Measurements from ENCODE around the gene MX1.
A peak's percentile ranks its signal among the peaks of the same experiment; 100 is the strongest.

The MX1 gene, protein sequence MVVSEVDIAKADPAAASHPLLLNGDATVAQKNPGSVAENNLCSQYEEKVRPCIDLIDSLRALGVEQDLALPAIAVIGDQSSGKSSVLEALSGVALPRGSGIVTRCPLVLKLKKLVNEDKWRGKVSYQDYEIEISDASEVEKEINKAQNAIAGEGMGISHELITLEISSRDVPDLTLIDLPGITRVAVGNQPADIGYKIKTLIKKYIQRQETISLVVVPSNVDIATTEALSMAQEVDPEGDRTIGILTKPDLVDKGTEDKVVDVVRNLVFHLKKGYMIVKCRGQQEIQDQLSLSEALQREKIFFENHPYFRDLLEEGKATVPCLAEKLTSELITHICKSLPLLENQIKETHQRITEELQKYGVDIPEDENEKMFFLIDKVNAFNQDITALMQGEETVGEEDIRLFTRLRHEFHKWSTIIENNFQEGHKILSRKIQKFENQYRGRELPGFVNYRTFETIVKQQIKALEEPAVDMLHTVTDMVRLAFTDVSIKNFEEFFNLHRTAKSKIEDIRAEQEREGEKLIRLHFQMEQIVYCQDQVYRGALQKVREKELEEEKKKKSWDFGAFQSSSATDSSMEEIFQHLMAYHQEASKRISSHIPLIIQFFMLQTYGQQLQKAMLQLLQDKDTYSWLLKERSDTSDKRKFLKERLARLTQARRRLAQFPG

GRCh38 chr21:41425954-41426675, at the start of gene MX1:
MX1 (plus strand) TSS chr21:41426239; CDS start chr21:41432071, 5,832 bp downstream.
- peak; percentile 63 for DNase-seq

GRCh38 chr21:41377715-41378114, 48.3 kb upstream of the MX1 start:
- DNase-seq: no peak

DNA sequence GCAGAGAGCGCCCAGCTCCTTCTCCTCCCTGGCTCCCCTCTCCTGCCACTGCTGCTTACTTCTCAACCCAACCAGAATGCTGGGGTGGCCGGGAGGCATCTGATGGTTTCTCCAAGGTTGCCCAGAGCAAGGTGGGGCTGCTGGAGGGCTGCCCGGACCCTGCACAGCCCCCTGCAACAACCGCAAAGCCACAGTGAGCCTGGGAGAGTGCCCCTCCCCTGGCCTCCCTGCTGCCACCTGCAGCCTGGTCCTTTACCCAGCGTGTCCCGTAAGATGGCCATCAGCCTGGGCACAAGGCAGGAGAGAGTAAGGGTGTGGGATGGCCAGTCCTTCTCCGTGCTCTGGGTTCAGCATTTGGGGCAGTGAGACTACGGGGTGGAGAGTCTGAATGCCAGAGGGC, 47.2 kb upstream of the MX1 start:
- no peak for DNase-seq

- no peak for DNase-seq
Observed at GRCh38 chr21:41379901-41380300, 46.1 kb upstream of the MX1 start.

DNA sequence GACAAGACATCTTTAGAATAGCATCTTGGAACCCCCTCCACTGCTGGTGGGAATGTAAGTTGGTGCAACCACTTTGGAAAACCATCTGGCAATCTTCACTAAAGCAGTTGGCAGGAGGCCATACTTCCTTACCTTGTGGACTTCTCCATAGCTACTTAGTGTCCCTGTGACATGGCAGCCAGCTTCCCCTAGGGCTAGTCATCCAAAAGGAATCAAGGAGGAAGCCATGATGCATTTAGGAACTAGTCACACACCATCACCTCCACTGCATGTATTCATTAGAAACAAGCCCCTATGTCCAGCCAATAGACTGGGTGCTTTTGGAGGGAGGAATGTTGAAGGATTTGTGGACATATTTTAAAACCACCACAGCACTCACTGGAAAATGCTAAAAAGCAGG, 44.3 kb upstream of the MX1 start:
- no peak for DNase-seq

GRCh38 chr21:41387042-41387819, 38.8 kb upstream of the MX1 start:
- DNase-seq: no peak

- no peak for DNase-seq
Observed at GRCh38 chr21:41387824-41388223, 38.2 kb upstream of the MX1 start.

DNA sequence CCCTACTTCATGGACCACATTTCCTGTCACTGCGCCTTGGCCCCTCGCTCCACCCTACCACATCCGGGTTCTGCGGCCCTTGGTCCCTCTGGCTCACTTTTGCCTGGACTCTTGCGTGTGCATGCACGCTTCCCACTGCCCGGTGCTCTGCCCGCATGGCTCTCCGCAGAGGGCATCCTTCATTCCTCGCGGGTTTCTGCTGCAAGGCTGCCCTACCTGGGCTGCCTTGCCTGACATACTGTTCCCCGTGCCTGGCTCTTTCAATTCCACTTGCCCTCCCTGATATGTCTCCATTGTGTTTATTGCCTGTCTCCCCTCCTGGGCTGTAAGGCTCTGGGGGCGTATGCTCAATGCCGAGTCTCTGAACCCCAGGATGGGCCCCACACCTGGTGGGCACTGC, 37.8 kb upstream of the MX1 start:
- DNase-seq: no peak

DNA sequence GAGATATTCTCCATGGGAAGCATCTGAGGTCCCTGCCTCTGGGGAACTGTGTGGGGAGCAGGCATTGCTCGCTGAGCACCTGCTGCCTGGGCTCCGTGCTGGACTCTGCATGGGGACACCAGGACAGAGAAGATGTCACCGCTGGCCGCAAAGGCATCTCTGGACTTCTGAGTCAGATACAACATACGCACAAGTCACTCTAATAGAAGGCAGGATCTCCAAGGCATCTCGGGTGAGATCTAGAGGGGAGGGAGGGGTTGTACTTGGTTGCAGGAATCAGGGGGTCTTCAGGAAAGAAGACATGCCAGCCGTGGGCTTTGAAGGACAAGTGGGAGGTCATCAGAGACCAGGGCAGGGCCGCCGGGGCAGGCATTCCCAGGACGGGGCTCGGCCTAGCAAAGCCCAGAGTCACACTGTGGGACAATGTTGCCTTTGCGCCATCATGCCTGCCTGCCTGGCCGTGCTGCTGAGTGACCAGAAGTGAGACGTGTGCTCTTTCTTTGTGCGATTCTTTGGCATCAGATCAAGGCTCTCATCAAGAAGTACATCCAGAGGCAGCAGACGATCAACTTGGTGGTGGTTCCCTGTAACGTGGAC, 35.9 kb upstream of the MX1 start:
- no peak for DNase-seq

GRCh38 chr21:41393876-41394465, 32.1 kb upstream of the MX1 start:
- no peak for DNase-seq

DNA sequence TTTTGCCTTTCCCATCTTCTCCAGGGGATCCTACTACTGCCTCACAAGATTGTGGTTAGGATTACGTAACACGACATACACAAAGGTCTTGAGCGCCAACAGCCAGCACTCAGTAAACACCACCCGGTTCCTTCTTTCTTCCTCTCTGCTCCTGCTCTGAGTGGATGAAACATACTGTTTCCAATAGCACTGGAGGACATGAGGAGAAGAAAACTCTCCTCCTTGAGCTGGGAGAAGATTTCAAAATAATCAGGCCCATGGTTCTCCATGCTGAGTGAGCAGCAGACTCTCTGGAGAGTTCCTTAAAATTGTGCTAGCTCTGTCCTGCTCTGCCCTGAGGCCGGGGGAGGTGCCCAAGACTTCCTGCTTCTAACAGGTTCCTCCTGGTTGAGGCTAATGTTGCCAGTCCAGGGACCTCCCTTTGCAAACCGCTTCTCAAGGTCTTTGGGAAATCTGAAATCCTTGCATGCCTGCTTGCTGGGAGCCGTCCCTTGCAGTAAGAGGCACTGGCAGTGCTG, 29.4 kb upstream of the MX1 start:
- DNase-seq: peak; percentile 75

GRCh38 chr21:41397471-41397891, 28.6 kb upstream of the MX1 start:
- DNase-seq: no peak

DNA sequence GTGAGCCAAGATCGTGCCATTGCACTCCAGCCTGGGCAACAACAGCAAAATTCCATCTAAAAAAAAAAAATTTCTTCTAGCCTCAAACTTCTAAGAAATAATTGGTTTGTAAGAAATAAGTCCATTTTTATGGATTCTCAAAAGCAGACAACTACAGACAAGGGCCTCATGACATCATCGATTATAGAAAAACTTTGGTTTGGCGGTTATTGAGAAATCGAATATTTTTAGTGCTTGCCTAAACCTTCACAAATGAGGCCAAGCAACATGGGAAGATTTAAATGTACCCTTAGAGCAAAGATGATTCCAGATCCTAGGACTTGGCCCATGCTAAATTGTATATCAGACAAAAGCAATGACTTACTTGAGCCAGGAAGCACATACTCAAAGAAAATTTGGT, 27.8 kb upstream of the MX1 start:
- no peak for DNase-seq

- no peak for DNase-seq
Observed at GRCh38 chr21:41398831-41399230, 27.2 kb upstream of the MX1 start.

GRCh38 chr21:41399246-41399800, 26.7 kb upstream of the MX1 start:
- no peak for DNase-seq

DNA sequence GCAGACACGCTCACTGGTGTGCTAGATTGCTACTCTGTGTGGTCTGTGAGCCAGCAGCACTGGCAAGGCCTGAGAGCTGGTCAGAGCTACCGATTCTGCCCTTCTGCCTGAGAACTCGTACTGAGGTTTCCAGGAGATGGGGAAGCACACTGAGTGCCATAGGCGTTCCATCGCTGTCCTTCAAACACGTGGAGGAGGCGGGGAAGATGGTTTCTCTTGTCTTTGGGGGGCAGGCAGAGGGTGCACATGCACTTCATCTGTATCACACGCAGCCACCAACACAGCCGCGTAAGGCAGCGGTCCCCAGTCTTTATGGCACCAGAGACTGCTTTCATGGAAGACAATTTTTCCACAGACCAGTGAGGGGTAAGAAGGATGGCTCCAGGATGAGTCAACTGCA, 23.8 kb upstream of the MX1 start:
- DNase-seq: no peak

DNA sequence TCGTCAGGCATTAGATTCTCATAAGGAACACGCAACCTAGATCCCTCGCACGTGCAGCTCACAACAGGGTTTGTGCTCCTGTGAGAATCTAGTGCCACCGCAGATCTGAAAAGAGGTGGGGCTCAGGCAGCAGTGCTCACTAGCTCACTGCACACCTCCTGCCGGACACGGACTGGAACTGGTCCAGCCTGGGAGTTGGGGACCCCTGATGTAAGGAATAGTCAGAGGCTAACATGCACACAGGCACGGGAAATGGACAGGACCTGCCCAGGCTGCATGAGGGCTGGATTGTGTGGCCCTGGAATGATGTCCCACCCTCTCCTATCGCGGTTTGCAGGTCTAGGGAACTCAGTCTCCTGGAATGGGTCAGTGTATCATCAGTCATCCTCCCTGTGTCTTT, 23.2 kb upstream of the MX1 start:
- DNase-seq: no peak

GRCh38 chr21:41403331-41403730, 22.7 kb upstream of the MX1 start:
- no peak for DNase-seq

DNA sequence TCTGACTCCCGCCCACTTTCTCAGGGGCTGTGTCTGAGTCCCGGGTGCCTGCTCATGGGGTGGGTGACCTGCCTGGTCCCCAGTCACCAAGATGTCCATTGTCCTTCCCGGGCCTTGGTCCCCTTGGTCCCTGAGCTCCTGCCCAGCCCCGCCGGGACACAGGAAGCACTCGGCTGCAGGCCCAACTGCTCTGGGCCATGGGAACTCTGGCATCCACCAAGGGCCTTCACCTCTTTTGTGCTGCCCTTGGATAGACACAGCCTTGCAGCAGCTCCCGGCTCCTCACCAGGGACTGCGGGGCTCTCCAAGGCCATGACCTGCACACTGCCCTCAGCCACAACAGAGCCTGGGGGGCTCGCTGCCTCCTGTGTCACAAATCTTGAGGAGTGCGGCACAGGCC, 22.1 kb upstream of the MX1 start:
- no peak for DNase-seq

DNA sequence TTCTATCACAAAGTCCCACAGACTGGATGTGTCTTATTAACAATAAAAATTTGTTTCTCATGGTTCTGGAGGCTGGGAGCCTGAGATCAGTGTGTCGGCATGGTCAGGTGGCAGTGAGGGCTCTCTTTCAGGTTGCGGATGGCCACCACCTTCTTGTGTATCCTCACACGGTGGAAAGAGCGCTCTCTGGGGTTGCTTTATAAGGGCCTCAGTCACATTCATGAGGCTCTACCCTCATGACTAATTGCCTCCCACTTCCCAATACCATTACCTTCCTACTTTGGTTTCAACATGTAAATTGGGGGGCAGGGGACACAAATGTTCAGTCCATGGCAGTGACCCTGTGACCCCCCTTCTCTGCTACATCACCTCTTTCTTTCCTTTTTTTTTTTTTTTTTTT, 20.7 kb upstream of the MX1 start:
- DNase-seq: no peak

GRCh38 chr21:41406340-41406739, 19.7 kb upstream of the MX1 start:
- DNase-seq: no peak

Data from OCI-M1 (cell line).